HepG2 (cell line): ENCODE results near the gene FDXR. TPM values are rescaled to one million over a fixed set of nuclear protein-coding genes. Genes with fewer than 3 reads are reported as not detected.

Experiments
- ATAC-seq: fragments of 200-7000 bp; cut with Tn5 transposase; 3 replicates; pipeline ENCODE4 v1.9.1; 2020; ENCODE audit warnings: mild to moderate bottlenecking, moderate library complexity
- BruUV-seq: library from RNA; stranded (reverse); fragments of 400-500 nt; replicated peaks from 2 replicates; lab custom pipeline; 2021; lab: Mats Ljungman, UMichigan
- CTCF ChIA-PET: fragments of 300-600 bp; formaldehyde crosslinking; extraction: SDS; loops from one replicate; lab custom pipeline; 2021; ENCODE audit warnings: low total read pairs, inconsistent platforms, low intra/inter-chr PET ratio; lab: Yijun Ruan, JAX
- POLR2A ChIA-PET: fragments of 350-600 bp; sonication (Branson Sonifier 250); formaldehyde crosslinking; loops from one replicate; lab custom pipeline; 2020; ENCODE audit warnings: antibody characterized with exemption, inconsistent platforms; lab: Yijun Ruan, JAX
- DNase-seq: peaks from one replicate; pipeline ENCODE4 v3.0.0-alpha.2; 2015; ENCODE audit warnings: low spot score
- FAIRE-seq: peaks from 3 replicates; lab custom pipeline; 2011; peaks lifted over from hg19 to GRCh38; lab: Jason Lieb, UNC
- H2AFZ ChIP-seq: one replicate; pipeline ENCODE4 v1.6.1; 2011; ENCODE audit warnings: low read length, inconsistent platforms
- H3K27ac ChIP-seq: fragments of 300-600 bp; 3 replicates; pipeline ENCODE4 v1.8.0; 2011; ENCODE audit warnings: mixed run types, mild to moderate bottlenecking, mixed read lengths, low read length, inconsistent platforms; ENCODE audit not compliant: insufficient read depth; ENCODE audit errors: extremely low read length
- H3K27me3 ChIP-seq, 2 experiments: fragments of 200-600 bp in 1 of 2; 2 replicates in 1 of 2; 3 replicates in 1 of 2; pipeline versions ENCODE4 v1.6.0 to v1.8.0; 2011; ENCODE audit warnings: low read length in 2 of 2, mild to moderate bottlenecking in 2 of 2, moderate library complexity in 2 of 2, inconsistent platforms in 1 of 2; ENCODE audit not compliant: insufficient read depth in 2 of 2, control insufficient read depth in 1 of 2
- H3K36me3 ChIP-seq, 2 experiments: fragments of 200-600 bp in 1 of 2; replicated peaks in 1 of 2; 2 replicates in 1 of 2; 3 replicates in 1 of 2; pipeline versions ENCODE4 v1.5.1 to v1.8.0; 2011; ENCODE audit warnings: low read length in 2 of 2, inconsistent platforms in 1 of 2; ENCODE audit not compliant: insufficient read depth in 2 of 2, control insufficient read depth in 1 of 2
- H3K4me1 ChIP-seq: 2 replicates; pipeline ENCODE4 v1.5.1; 2012; ENCODE audit warnings: low read length, inconsistent platforms; ENCODE audit not compliant: insufficient read depth
- H3K4me2 ChIP-seq: 2 replicates; pipeline ENCODE4 v1.6.0; 2011; ENCODE audit warnings: low read depth, low read length, inconsistent platforms
- H3K4me3 ChIP-seq, 3 experiments: fragments of 200-600 bp in 1 of 3; sonication (generic), shearing (Covaris generic) in 1 of 3; replicated peaks in 1 of 3; 2 replicates each; pipeline ENCODE4 v1.5.1; 2011 to 2016; ENCODE audit warnings: low read length in 3 of 3, inconsistent platforms in 2 of 3, low read depth in 2 of 3, mild to moderate bottlenecking in 2 of 3, control low read depth in 1 of 3, mixed read lengths in 1 of 3; ENCODE audit not compliant: insufficient read depth in 1 of 3
- H3K79me2 ChIP-seq: one replicate; pipeline ENCODE4 v1.6.1; 2011; ENCODE audit warnings: low read length, inconsistent platforms; ENCODE audit not compliant: insufficient read depth
- H3K9ac ChIP-seq: 2 replicates; pipeline ENCODE4 v1.6.0; 2011; ENCODE audit warnings: mild to moderate bottlenecking, low read depth, low read length, inconsistent platforms; ENCODE audit not compliant: insufficient read depth
- H3K9me3 ChIP-seq: 2 replicates; pipeline ENCODE4 v1.5.1; 2012; ENCODE audit warnings: mild to moderate bottlenecking, low read length
- H4K20me1 ChIP-seq: 2 replicates; pipeline ENCODE4 v1.6.0; 2011; ENCODE audit warnings: inconsistent platforms, mild to moderate bottlenecking, low read length, moderate library complexity; ENCODE audit not compliant: insufficient read depth
- GFI1 ChIP-seq: sonication (generic); formaldehyde crosslinking; IDR thresholded peaks from 2 replicates; pipeline ENCODE4 v1.5.0; 2020; ENCODE audit warnings: missing genetic modification reagents, mild to moderate bottlenecking, borderline replicate concordance
- MIXL1 ChIP-seq: IDR thresholded peaks from 2 replicates; pipeline ENCODE4 v1.6.1; 2016
- PCBP1 ChIP-seq: fragments of 200-400 bp; formaldehyde crosslinking; IDR thresholded peaks from 2 replicates; pipeline ENCODE4 v1.6.1; 2017; ENCODE audit warnings: mild to moderate bottlenecking, low read depth, low read length, borderline replicate concordance
- RBAK ChIP-seq: sonication (generic); formaldehyde crosslinking; IDR thresholded peaks from 2 replicates; pipeline ENCODE4 v1.5.1; 2020; ENCODE audit warnings: mild to moderate bottlenecking, missing genetic modification reagents
- SETDB1 ChIP-seq: sonication (generic); formaldehyde crosslinking; IDR thresholded peaks from 2 replicates; pipeline ENCODE4 v1.5.1; 2020; ENCODE audit warnings: missing genetic modification reagents, mild to moderate bottlenecking, borderline replicate concordance
- STAG1 ChIP-seq: sonication (generic); formaldehyde crosslinking; IDR thresholded peaks from 2 replicates; pipeline ENCODE4 v1.4.0; 2020; ENCODE audit warnings: missing genetic modification reagents
- ZBTB42 ChIP-seq: sonication (generic); formaldehyde crosslinking; IDR thresholded peaks from 2 replicates; pipeline ENCODE4 v1.5.0; 2020; ENCODE audit warnings: mild to moderate bottlenecking, missing genetic modification reagents
- ZNF234 ChIP-seq: sonication (generic); formaldehyde crosslinking; conservative IDR thresholded peaks from 2 replicates; pipeline ENCODE4 v1.5.1; 2020; ENCODE audit warnings: mild to moderate bottlenecking, missing genetic modification reagents
- ZNF256 ChIP-seq: sonication (generic); formaldehyde crosslinking; conservative IDR thresholded peaks from 2 replicates; pipeline ENCODE4 v1.4.0; 2020; ENCODE audit warnings: missing genetic modification reagents
- ZNF274 ChIP-seq: sonication (generic); formaldehyde crosslinking; IDR thresholded peaks from 2 replicates; pipeline ENCODE4 v1.5.1; 2020; ENCODE audit warnings: mild to moderate bottlenecking, missing genetic modification reagents
- ZNF776 ChIP-seq: sonication (generic); formaldehyde crosslinking; IDR thresholded peaks from 2 replicates; pipeline ENCODE4 v1.4.0; 2020; ENCODE audit warnings: mild to moderate bottlenecking, missing genetic modification reagents
- ZNF850 ChIP-seq: sonication (generic); formaldehyde crosslinking; conservative IDR thresholded peaks from 2 replicates; pipeline ENCODE4 v1.9.0; 2021; ENCODE audit warnings: mild to moderate bottlenecking, missing genetic modification reagents
- ZNF878 ChIP-seq: sonication (generic); formaldehyde crosslinking; IDR thresholded peaks from 2 replicates; pipeline ENCODE4 v1.8.1; 2023; ENCODE audit warnings: mild to moderate bottlenecking, missing genetic modification reagents, moderate library complexity
- ZSCAN31 ChIP-seq: sonication (generic); formaldehyde crosslinking; IDR thresholded peaks from 2 replicates; pipeline ENCODE4 v1.5.0; 2020; ENCODE audit warnings: low read depth, mild to moderate bottlenecking, missing genetic modification reagents
- WGBS: methylation state at CpG from one replicate; pipeline ENCODE4 v1.1.6; 2017; ENCODE audit warnings: low lambda C conversion rate; 5-methylcytosine and 5-hydroxymethylcytosine counted together
- in situ Hi-C: cut with HindIII; loops from 2 replicates; pipeline ENCODE4 v1.10.0; 2017; ENCODE audit warnings: low pct_unique_long_range_greater_than_20kb; ENCODE audit not compliant: extremely low pct_ligation_motif_present
- intact Hi-C: fragments of 100-400 bp; cut with micrococcal nuclease; formaldehyde crosslinking; loops from one replicate; pipeline ENCODE4 v1.10.0; 2022; ENCODE audit not compliant: unreplicated experiment
- polyA plus RNA-seq, 8 experiments: library from polyadenylated mRNA; depleted of rRNA in 3 of 8; stranded (reverse) in 7 of 8; unstranded in 1 of 8; fragments of >200 nt; fragmentation: Illumina TruSeq in 4 of 8; extraction: Trizol in 4 of 8; gene quantifications; 2 replicates each; pipeline versions ENCODE4 v1.2.1 to v1.2.3, GENCODE V29; 2011 to 2016; ENCODE audit warnings: low read depth in 4 of 8, missing spikeins in 1 of 8, mixed read lengths in 1 of 8; ENCODE audit not compliant: insufficient read depth in 1 of 8
- total RNA-seq, 5 experiments: library from RNA; depleted of rRNA; stranded (reverse); fragments of >200 nt; fragmentation: Illumina TruSeq; extraction: Trizol; gene quantifications; 2 replicates each; pipeline ENCODE4 v1.2.3, GENCODE V29; 2016; ENCODE audit warnings: low read depth in 1 of 5
- TF ChIP-seq, protein P1 (sequence below): sonication (generic); formaldehyde crosslinking; conservative IDR thresholded peaks from 2 replicates; pipeline ENCODE4 v1.8.0; 2022; ENCODE audit warnings: mild to moderate bottlenecking, moderate library complexity, missing genetic modification reagents

Gene FDXR
- total and polyA plus RNA-seq, 2 of the 13 experiments (the other 11 are each of a cell fraction or from before 2014, with no cell fraction given), result 23.4 to 116 TPM

DNA sequence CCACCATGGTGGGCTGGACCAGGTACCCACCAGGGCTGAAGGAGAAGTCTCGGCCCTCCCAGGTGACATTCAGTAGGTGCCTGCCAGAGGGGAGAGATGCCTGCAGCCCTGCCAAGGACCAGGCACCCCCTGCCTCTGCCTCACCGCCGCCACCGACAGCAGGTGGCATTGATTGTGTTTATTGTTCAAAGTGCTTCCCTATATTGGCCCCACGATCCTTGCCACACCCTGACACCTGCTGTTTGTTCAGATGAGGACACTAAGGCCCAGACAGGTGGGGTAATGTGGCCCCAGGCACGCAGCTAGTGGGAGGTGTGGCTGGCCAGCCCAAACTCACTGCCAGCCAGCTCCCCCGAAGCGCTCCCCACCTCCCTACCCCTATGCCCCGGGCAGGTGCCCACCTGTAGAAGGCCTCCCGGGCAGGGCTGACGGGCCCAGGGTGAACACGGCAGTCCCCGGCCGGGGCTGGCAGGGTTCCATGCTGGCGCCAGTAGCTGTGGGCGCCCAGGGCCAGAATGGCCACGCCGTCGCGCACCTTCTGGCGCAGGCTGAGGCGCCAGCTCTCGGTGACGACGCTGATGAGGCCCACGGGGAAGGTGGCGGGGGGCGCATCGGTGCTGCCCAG lies 21.1 kb downstream of the FDXR start:
- no peak overlapping the region for H3K4me3 ChIP-seq
- H3K4me1 ChIP-seq, result peaks cover 9% of the 10 kb centered on the region
- no peak for ATAC-seq
- no peak overlapping the region for H3K9ac ChIP-seq
- in situ Hi-C loops (no loop called here), intact Hi-C loops (loop anchor here (1.0 kb wide), 1 partner anchor 34 kb away; no protein-coding TSS in a partner anchor)
- POLR2A ChIA-PET, result interaction anchor here (0.6 to 2.3 kb wide), 9 partner anchors 9 to 115 kb away, joined by 3 to 22 read pairs (median 3); partner anchors contain the start of genes FDXR, NAT9 and RAB37
- H3K9me3 ChIP-seq, result no peaks in the 10 kb centered on the region
- H3K36me3 ChIP-seq, result no peaks in the 10 kb centered on the region
- H4K20me1 ChIP-seq, result no peaks in the 10 kb centered on the region; the same call in 1 of the 2 replicates
- no peak for FAIRE-seq
- H3K27me3 ChIP-seq, result peaks cover 10 to 86% of the 10 kb centered on the region in 2 experiments
- H3K79me2 ChIP-seq, result no peaks in the 10 kb centered on the region
- WGBS, result 59% methylated on average over 13 of the region's 29 CpGs
- no peak for TF ChIP-seq SETDB1 (CRISPR knock-in tag)
- 0 out of 2 replicates have a peak, but pooled peaks have one; percentile 6 for TF ChIP-seq ZSCAN31 (CRISPR knock-in tag)
- no TSS peak for BruUV-seq
- DNase-seq, result no peak
- no peak overlapping the region for H2AFZ ChIP-seq
- H3K4me2 ChIP-seq, result 0 out of 2 replicates have a peak overlapping the region, but pooled peaks have one; percentile 34
- H3K27ac ChIP-seq, result no peak overlapping the region
- CTCF ChIA-PET, result no interaction called here

DNA sequence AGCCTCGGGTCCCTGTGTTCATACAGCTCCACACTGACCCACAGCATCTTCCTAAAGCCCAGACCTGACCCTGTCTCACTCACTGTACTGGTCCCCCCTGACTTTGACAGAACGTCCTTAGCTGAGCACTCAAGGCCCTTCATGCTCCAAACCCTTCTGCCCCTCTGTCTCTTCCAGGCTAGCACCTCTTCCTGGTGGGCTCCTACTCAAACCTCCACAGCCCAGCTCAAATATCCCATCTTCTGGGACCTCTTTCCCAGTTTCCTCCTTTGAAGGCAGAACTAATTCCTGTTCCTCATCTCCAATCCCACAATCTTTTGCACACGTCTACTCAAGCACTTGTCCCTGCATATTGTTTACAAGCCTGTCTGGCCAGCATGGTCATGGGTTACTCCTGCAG lies 21.9 kb downstream of the FDXR start:
- intact Hi-C loops, result no loop called here
- FAIRE-seq, result no peak
- Histone ChIP-seq H3K27ac (no peak overlapping the region), H3K4me2 (no peak overlapping the region), H2AFZ (no peak overlapping the region), H3K9ac (no peak overlapping the region), H3K27me3 (peaks cover 9 to 87% of the 10 kb centered on the region in 2 experiments), H3K9me3 (no peaks in the 10 kb centered on the region), H3K4me1 (peaks cover 9% of the 10 kb centered on the region), H3K4me3 (no peak overlapping the region), H4K20me1 (no peaks in the 10 kb centered on the region; the same call in 1 of the 2 replicates), H3K79me2 (no peaks in the 10 kb centered on the region), H3K36me3 (no peaks in the 10 kb centered on the region)
- no TSS peak for BruUV-seq
- no peak for DNase-seq
- WGBS, result 14% methylated on average over 3 of the region's 3 CpGs
- ChIA-PET POLR2A (no interaction called here), CTCF (no interaction called here)
- no peak for ATAC-seq
- in situ Hi-C loops, result no loop called here
- TF ChIP-seq ZNF234 (CRISPR knock-in tag) (no peak), ZNF776 (CRISPR knock-in tag) (no peak), ZNF878 (CRISPR knock-in tag) (no peak), ZNF850 (CRISPR knock-in tag) (no peak), ZNF274 (CRISPR knock-in tag) (no peak), ZBTB42 (CRISPR knock-in tag) (no peak), ZNF256 (no peak), RBAK (no peak), PCBP1 (no peak), STAG1 (CRISPR knock-in tag) (no peak), MIXL1 (CRISPR knock-in tag) (no peak), GFI1 (no peak)
- TF ChIP-seq, protein P1, sequence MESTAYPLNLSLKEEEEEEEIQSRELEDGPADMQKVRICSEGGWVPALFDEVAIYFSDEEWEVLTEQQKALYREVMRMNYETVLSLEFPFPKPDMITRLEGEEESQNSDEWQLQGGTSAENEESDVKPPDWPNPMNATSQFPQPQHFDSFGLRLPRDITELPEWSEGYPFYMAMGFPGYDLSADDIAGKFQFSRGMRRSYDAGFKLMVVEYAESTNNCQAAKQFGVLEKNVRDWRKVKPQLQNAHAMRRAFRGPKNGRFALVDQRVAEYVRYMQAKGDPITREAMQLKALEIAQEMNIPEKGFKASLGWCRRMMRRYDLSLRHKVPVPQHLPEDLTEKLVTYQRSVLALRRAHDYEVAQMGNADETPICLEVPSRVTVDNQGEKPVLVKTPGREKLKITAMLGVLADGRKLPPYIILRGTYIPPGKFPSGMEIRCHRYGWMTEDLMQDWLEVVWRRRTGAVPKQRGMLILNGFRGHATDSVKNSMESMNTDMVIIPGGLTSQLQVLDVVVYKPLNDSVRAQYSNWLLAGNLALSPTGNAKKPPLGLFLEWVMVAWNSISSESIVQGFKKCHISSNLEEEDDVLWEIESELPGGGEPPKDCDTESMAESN (CRISPR knock-in tag), result no peak
